GM12872 (cell line): ENCODE measurements around the gene KRT4.

Source experiments
- CTCF ChIP-seq: IDR thresholded peaks from 3 replicates; pipeline ENCODE4 v1.5.1; 2011; ENCODE audit warnings: low read depth, mild to moderate bottlenecking, low read length, moderate library complexity; ENCODE audit not compliant: insufficient read depth

The KRT4 gene

GRCh38 chr12:52795694-52796428, 18.1 kb downstream of the KRT4 start, which contains the start of gene KRT3:
Gene KRT3, minus strand, starts transcription at chr12:52796117. Its CDS starts 75 bp downstream, at chr12:52796042.
- TF ChIP-seq CTCF = no peak

- no peak for TF ChIP-seq CTCF
Measured at GRCh38 chr12:52794479-52795331, 19.2 kb downstream of the KRT4 start.

DNA sequence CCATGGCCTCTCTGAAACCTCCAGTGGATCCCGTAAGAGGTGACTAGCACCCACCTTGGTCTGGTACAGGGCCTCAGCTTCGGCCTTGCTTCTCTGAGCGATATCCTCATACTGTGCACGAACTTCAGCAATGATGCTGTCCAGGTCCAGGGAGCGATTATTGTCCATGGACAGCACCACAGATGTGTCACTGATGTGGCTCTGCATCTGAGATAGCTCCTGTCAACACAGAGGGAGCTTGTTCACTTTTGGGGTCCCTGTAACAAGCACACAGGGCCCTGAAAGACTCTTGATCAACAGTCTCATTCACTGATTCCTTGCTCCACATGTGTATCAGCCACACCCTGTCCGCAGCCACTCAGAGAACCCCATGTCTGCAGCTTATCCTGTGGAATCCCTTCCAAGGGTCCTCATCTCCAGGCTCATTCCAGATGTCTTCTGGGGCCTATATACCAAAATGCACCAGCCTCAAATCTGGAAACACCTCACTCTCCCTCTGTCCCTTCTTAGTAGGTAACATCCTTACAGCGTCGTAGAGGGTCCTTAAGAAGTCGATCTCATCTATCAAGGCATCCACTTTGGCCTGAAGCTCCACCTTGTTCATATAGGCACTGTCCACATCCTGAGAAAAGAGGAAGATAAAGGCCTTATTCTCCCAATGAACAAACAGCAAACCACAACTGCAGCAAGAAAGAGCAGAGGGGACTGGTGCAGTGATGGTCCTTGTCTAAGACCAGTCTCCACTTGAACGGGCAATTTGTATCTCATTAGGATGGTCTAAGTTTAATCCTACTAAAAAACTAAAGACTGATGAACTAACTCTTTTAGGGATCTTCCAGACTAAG, 21.5 kb downstream of the KRT4 start:
- no peak for TF ChIP-seq CTCF

DNA sequence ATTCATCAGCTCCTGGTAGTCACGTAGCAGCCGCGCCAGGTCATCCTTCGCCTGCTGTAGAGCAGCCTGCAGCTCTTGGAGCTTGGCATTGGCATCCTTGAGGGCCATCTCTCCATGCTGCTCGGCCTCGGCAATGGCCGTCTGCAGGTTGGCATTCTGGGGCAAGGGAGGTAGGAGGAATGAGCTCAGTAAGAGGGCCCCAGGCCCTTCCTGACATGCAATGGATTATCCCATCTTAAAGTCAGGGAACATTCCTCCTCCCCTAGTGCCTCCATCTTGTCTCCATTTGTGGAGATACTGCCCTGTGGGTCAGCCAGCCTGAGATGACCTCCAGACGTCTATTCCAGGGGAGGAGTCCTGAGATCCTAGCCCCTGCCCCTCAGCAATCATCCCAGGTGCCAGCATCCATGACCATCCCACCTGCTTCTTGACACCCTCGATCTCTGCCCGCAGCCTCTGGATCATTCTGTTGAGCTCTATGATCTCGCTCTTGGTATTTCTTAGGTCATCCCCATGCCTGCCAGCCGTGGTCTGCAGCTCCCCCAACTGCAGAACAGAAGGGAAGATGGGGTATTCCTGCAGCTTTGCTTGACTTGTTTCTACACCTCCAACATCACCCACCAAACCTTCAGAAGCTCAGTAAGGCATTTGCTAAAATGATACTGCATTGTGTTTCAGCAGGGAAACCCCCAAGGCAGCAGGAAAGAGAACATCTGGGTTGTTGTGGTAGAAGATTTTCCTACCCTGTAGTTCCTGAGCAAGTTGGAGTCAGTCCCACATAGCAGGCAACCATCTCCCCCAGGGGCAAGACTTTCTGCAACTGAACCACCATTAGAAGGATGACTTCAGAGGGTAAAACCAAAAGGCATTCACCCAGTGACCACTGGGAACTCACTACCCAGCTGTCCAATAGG, 22.4 kb downstream of the KRT4 start:
- TF ChIP-seq CTCF = no peak

- TF ChIP-seq CTCF = no peak
Measured at GRCh38 chr12:52790427-52791270, 23.3 kb downstream of the KRT4 start.
